Trophoblast cell (in vitro differentiated cells and primary cell): ENCODE data around the gene LYPD8.

ENCODE experiments used
- DNase-seq, 2 donors: peaks; one replicate each; pipeline ENCODE4 v3.0.0-alpha.2; 2016
- H2AFZ ChIP-seq: 2 replicates; pipeline ENCODE4 v1.6.1; 2013; ENCODE audit warnings: low read length, moderate library complexity, mild to moderate bottlenecking; ENCODE audit not compliant: insufficient read depth, poor library complexity
- H2AK5ac ChIP-seq: 2 replicates; pipeline ENCODE4 v1.6.1; 2013; ENCODE audit warnings: mild to moderate bottlenecking, low read length
- H2BK120ac ChIP-seq: 2 replicates; pipeline ENCODE4 v1.6.1; 2013; ENCODE audit warnings: low read length, mild to moderate bottlenecking, moderate library complexity; ENCODE audit not compliant: insufficient read depth, poor library complexity
- H2BK12ac ChIP-seq: 2 replicates; pipeline ENCODE4 v1.6.1; 2013; ENCODE audit warnings: mild to moderate bottlenecking, low read length, moderate library complexity
- H2BK5ac ChIP-seq: 2 replicates; pipeline ENCODE4 v1.6.1; 2013; ENCODE audit warnings: low read length, low read depth, moderate library complexity, mild to moderate bottlenecking; ENCODE audit not compliant: poor library complexity
- H3K14ac ChIP-seq: 2 replicates; pipeline ENCODE4 v1.6.1; 2013; ENCODE audit warnings: mild to moderate bottlenecking, low read length
- H3K18ac ChIP-seq: 2 replicates; pipeline ENCODE4 v1.6.1; 2013; ENCODE audit warnings: mild to moderate bottlenecking, low read length
- H3K23ac ChIP-seq: 2 replicates; pipeline ENCODE4 v1.6.1; 2013; ENCODE audit warnings: low read length
- H3K27ac ChIP-seq: 2 replicates; pipeline ENCODE4 v1.5.1; 2013; ENCODE audit warnings: low read depth, mild to moderate bottlenecking, inconsistent platforms, low read length, moderate library complexity
- H3K27me3 ChIP-seq: 2 replicates; pipeline ENCODE4 v1.6.1; 2013; ENCODE audit warnings: inconsistent platforms, mild to moderate bottlenecking, low read length, moderate library complexity; ENCODE audit not compliant: insufficient read depth
- H3K36me3 ChIP-seq, 2 experiments: 1 replicate in 1 of 2; 2 replicates in 1 of 2; pipeline ENCODE4 v1.6.1; 2013; ENCODE audit warnings: low read length in 2 of 2, mild to moderate bottlenecking in 2 of 2, moderate library complexity in 1 of 2; ENCODE audit not compliant: insufficient read depth in 2 of 2, control insufficient read depth in 1 of 2
- H3K4ac ChIP-seq: 2 replicates; pipeline ENCODE4 v1.6.1; 2013; ENCODE audit warnings: low read depth, mild to moderate bottlenecking, low read length, moderate library complexity
- H3K4me1 ChIP-seq, 2 experiments: 1 replicate in 1 of 2; 2 replicates in 1 of 2; pipeline ENCODE4 v1.6.1; 2013; ENCODE audit warnings: low read length in 2 of 2, mild to moderate bottlenecking in 2 of 2, moderate library complexity in 1 of 2; ENCODE audit not compliant: insufficient read depth in 2 of 2, control insufficient read depth in 1 of 2
- H3K4me2 ChIP-seq: 2 replicates; pipeline ENCODE4 v1.6.1; 2013; ENCODE audit warnings: inconsistent platforms, mild to moderate bottlenecking, low read length, moderate library complexity
- H3K4me3 ChIP-seq: 2 replicates; pipeline ENCODE4 v1.5.1; 2013; ENCODE audit warnings: mild to moderate bottlenecking, low read depth, low read length, inconsistent platforms
- H3K79me1 ChIP-seq: one replicate; pipeline ENCODE4 v1.6.1; 2013; ENCODE audit warnings: low read length
- H3K79me2 ChIP-seq: 2 replicates; pipeline ENCODE4 v1.6.1; 2013; ENCODE audit warnings: low read length, mild to moderate bottlenecking; ENCODE audit not compliant: control insufficient read depth, insufficient read depth, poor library complexity
- H3K9ac ChIP-seq: 2 replicates; pipeline ENCODE4 v1.6.1; 2013; ENCODE audit warnings: mild to moderate bottlenecking, low read length
- H3K9me3 ChIP-seq: 2 replicates; pipeline ENCODE4 v1.6.1; 2013; ENCODE audit warnings: low read depth, mild to moderate bottlenecking, control low read depth, inconsistent platforms, low read length; ENCODE audit not compliant: insufficient read depth
- H4K12ac ChIP-seq: 2 replicates; pipeline ENCODE4 v1.6.1; 2013; ENCODE audit warnings: low read depth, mild to moderate bottlenecking, low read length, moderate library complexity
- H4K8ac ChIP-seq: 2 replicates; pipeline ENCODE4 v1.6.1; 2013; ENCODE audit warnings: low read depth, mild to moderate bottlenecking, low read length, moderate library complexity
- H4K91ac ChIP-seq: one replicate; pipeline ENCODE4 v1.6.1; 2013; ENCODE audit warnings: low read depth, mild to moderate bottlenecking, low read length, moderate library complexity
- WGBS: extraction: QIAGEN DNeasy Blood & Tissue Kit; methylation state at CpG from one replicate; pipeline ENCODE4 v1.1.7; 2013; ENCODE audit warnings: missing lambda C conversion rate; ENCODE audit not compliant: insufficient read length, insufficient coverage; ENCODE audit errors: extremely low coverage; 5-methylcytosine and 5-hydroxymethylcytosine counted together

Gene LYPD8

GRCh38 chr1:248779350-248779749 lies 23.8 kb upstream of the LYPD8 start:
- no peak overlapping the region for H3K4ac ChIP-seq
- no peaks in the 10 kb centered on the region for H3K79me1 ChIP-seq
- no peak overlapping the region for H2AK5ac ChIP-seq
- DNase-seq: no peak
- no peaks in the 10 kb centered on the region for H3K36me3 ChIP-seq
- no peak overlapping the region for H2BK5ac ChIP-seq
- H3K14ac ChIP-seq: no peak overlapping the region
- no peak overlapping the region for H3K4me2 ChIP-seq
- no peak overlapping the region for H4K8ac ChIP-seq
- H3K4me3 ChIP-seq: no peak overlapping the region
- H3K23ac ChIP-seq: no peak overlapping the region
- WGBS: no CpG with 5 or more reads among the region's 2 CpGs
- no peak overlapping the region for H2BK12ac ChIP-seq
- H3K27ac ChIP-seq: no peak overlapping the region
- no peak overlapping the region for H3K9ac ChIP-seq
- no peak overlapping the region for H2BK120ac ChIP-seq
- H2AFZ ChIP-seq: no peak overlapping the region
- H3K27me3 ChIP-seq: no peaks in the 10 kb centered on the region
- no peak overlapping the region for H3K18ac ChIP-seq
- no peak overlapping the region for H4K12ac ChIP-seq
- no peaks in the 10 kb centered on the region for H3K4me1 ChIP-seq
- no peaks in the 10 kb centered on the region for H3K79me2 ChIP-seq
- no peak overlapping the region for H4K91ac ChIP-seq
- H3K9me3 ChIP-seq: peaks cover 26% of the 10 kb centered on the region

- WGBS: no CpG with 5 or more reads among the region's 2 CpGs
- H3K9ac ChIP-seq: no peak overlapping the region
Observed at GRCh38 chr1:248778906-248779305, 23.3 kb upstream of the LYPD8 start.

GRCh38 chr1:248776991-248777390 lies 21.4 kb upstream of the LYPD8 start:
- H3K14ac ChIP-seq: no peak overlapping the region
- H3K27me3 ChIP-seq: no peaks in the 10 kb centered on the region
- H2BK12ac ChIP-seq: no peak overlapping the region
- no peak overlapping the region for H4K8ac ChIP-seq
- no peak overlapping the region for H3K18ac ChIP-seq
- no peak overlapping the region for H3K27ac ChIP-seq
- H3K23ac ChIP-seq: no peak overlapping the region
- no peak overlapping the region for H4K91ac ChIP-seq
- H3K9ac ChIP-seq: no peak overlapping the region
- no peak for DNase-seq
- H2AFZ ChIP-seq: no peak overlapping the region
- no peaks in the 10 kb centered on the region for H3K79me2 ChIP-seq
- H3K36me3 ChIP-seq: no peaks in the 10 kb centered on the region
- H4K12ac ChIP-seq: no peak overlapping the region
- no peak overlapping the region for H2BK5ac ChIP-seq
- H2AK5ac ChIP-seq: no peak overlapping the region
- H3K4ac ChIP-seq: no peak overlapping the region
- no peak overlapping the region for H2BK120ac ChIP-seq
- no peaks in the 10 kb centered on the region for H3K79me1 ChIP-seq
- H3K9me3 ChIP-seq: peaks cover 12% of the 10 kb centered on the region
- no peak overlapping the region for H3K4me3 ChIP-seq
- no peaks in the 10 kb centered on the region for H3K4me1 ChIP-seq
- H3K4me2 ChIP-seq: no peak overlapping the region

More at GRCh38 chr1:248778906-248779305, 23.3 kb upstream of the LYPD8 start:
- H3K4me3 ChIP-seq: no peak overlapping the region
- H3K36me3 ChIP-seq: no peaks in the 10 kb centered on the region
- H3K4ac ChIP-seq: no peak overlapping the region
- H3K9me3 ChIP-seq: peaks cover 24% of the 10 kb centered on the region
- H3K27ac ChIP-seq: no peak overlapping the region
- no peak overlapping the region for H3K18ac ChIP-seq
- H2BK5ac ChIP-seq: no peak overlapping the region
- no peak overlapping the region for H4K91ac ChIP-seq
- H3K27me3 ChIP-seq: no peaks in the 10 kb centered on the region
- no peaks in the 10 kb centered on the region for H3K79me1 ChIP-seq
- H3K4me1 ChIP-seq: no peaks in the 10 kb centered on the region
- no peak overlapping the region for H4K12ac ChIP-seq
- H3K4me2 ChIP-seq: no peak overlapping the region
- H2AK5ac ChIP-seq: no peak overlapping the region
- H2BK12ac ChIP-seq: no peak overlapping the region
- no peak overlapping the region for H2BK120ac ChIP-seq
- no peak overlapping the region for H4K8ac ChIP-seq
- H3K14ac ChIP-seq: no peak overlapping the region
- no peak overlapping the region for H2AFZ ChIP-seq
- H3K79me2 ChIP-seq: no peaks in the 10 kb centered on the region
- no peak for DNase-seq
- no peak overlapping the region for H3K23ac ChIP-seq

- H4K8ac ChIP-seq: no peak overlapping the region
- no CpG with 5 or more reads among the region's 4 CpGs for WGBS
- H3K14ac ChIP-seq: no peak overlapping the region
- no peak overlapping the region for H3K23ac ChIP-seq
- H3K27me3 ChIP-seq: no peaks in the 10 kb centered on the region
- no peak overlapping the region for H4K91ac ChIP-seq
- H2BK5ac ChIP-seq: no peak overlapping the region
- H3K4me3 ChIP-seq: no peak overlapping the region
- H3K79me1 ChIP-seq: no peaks in the 10 kb centered on the region
- H4K12ac ChIP-seq: no peak overlapping the region
- no peak overlapping the region for H3K4ac ChIP-seq
- H3K9ac ChIP-seq: no peak overlapping the region
- H3K9me3 ChIP-seq: peaks cover 12% of the 10 kb centered on the region
- no peaks in the 10 kb centered on the region for H3K4me1 ChIP-seq
- DNase-seq: no peak
- H3K4me2 ChIP-seq: no peak overlapping the region
- H2AFZ ChIP-seq: no peak overlapping the region
- H3K79me2 ChIP-seq: no peaks in the 10 kb centered on the region
- no peak overlapping the region for H2BK120ac ChIP-seq
- H2BK12ac ChIP-seq: no peak overlapping the region
- no peak overlapping the region for H3K27ac ChIP-seq
- H3K18ac ChIP-seq: no peak overlapping the region
- no peaks in the 10 kb centered on the region for H3K36me3 ChIP-seq
- no peak overlapping the region for H2AK5ac ChIP-seq
Observed at GRCh38 chr1:248775441-248775840, 19.9 kb upstream of the LYPD8 start.
